K562 (cell line): ENCODE data around the gene MAPK8IP1. TPM values are rescaled to one million over a fixed set of nuclear protein-coding genes. Genes with fewer than 3 reads are reported as not detected.
A peak's percentile ranks its signal among the peaks of the same experiment; 100 is the strongest.

Experiments used
- ARID3A ChIP-seq: IDR thresholded peaks from 2 replicates; pipeline ENCODE4 v1.6.1; 2012; ENCODE audit warnings: low read depth, low read length, improper control_type of control experiment, borderline replicate concordance
- CBX3 ChIP-seq, 2 experiments: IDR thresholded peaks; 1 replicate in 1 of 2; 2 replicates in 1 of 2; pipeline ENCODE4 v1.6.1; 2012; ENCODE audit warnings: inconsistent platforms in 2 of 2, low read length in 2 of 2, borderline replicate concordance in 1 of 2, control low read depth in 1 of 2
- DNMT1 ChIP-seq: fragments of 450-650 bp; IDR thresholded peaks from 2 replicates; pipeline ENCODE4 v1.6.1; 2016; ENCODE audit warnings: antibody characterized with exemption, mild to moderate bottlenecking
- FOXM1 ChIP-seq, 2 experiments: fragments of 450-650 bp in 1 of 2; sonication (generic) in 1 of 2; formaldehyde crosslinking in 1 of 2; IDR thresholded peaks; 2 replicates each; pipeline versions ENCODE4 v1.6.1 to v1.9.0; 2017 to 2022; ENCODE audit warnings: low read depth in 2 of 2, mild to moderate bottlenecking in 2 of 2, missing genetic modification reagents in 1 of 2, moderate library complexity in 1 of 2
- HDAC6 ChIP-seq: IDR thresholded peaks from 2 replicates; pipeline ENCODE4 v1.6.1; 2012; ENCODE audit warnings: low read depth, mild to moderate bottlenecking, control low read depth, inconsistent platforms, low read length, moderate library complexity
- MYNN ChIP-seq, 2 experiments: sonication (generic); formaldehyde crosslinking in 1 of 2; IDR thresholded peaks; 2 replicates each; pipeline versions ENCODE4 v1.5.0 to v1.6.1; 2016 to 2020; ENCODE audit warnings: antibody characterized with exemption in 1 of 2, missing genetic modification reagents in 1 of 2
- NEUROD1 ChIP-seq: fragments of 150-350 bp; IDR thresholded peaks from 2 replicates; pipeline ENCODE4 v1.6.1; 2014; ENCODE audit warnings: borderline replicate concordance, low read length, low read depth; ENCODE audit not compliant: partially characterized antibody
- PHB2 ChIP-seq: fragments of 450-650 bp; IDR thresholded peaks from 2 replicates; pipeline ENCODE4 v1.6.1; 2017; ENCODE audit warnings: low read depth
- PHF21A ChIP-seq: fragments of 450-650 bp; IDR thresholded peaks from 2 replicates; pipeline ENCODE4 v1.6.1; 2017; ENCODE audit warnings: low read depth, borderline replicate concordance
- REST ChIP-seq, 2 experiments: fragments of 450-650 bp; formaldehyde crosslinking in 1 of 2; IDR thresholded peaks; 2 replicates each; pipeline versions ENCODE4 v1.4.0 to v1.6.1; 2014 to 2020; ENCODE audit warnings: mild to moderate bottlenecking in 2 of 2, borderline replicate concordance in 1 of 2, low read depth in 1 of 2
- RNF2 ChIP-seq: sonication (generic); IDR thresholded peaks from 2 replicates; pipeline ENCODE4 v1.6.1; 2016
- SFPQ ChIP-seq: fragments of 200-400 bp; formaldehyde crosslinking; IDR thresholded peaks from 2 replicates; pipeline ENCODE4 v1.6.1; 2017; ENCODE audit warnings: mild to moderate bottlenecking, low read depth, low read length, moderate library complexity
- ZFP1 ChIP-seq: fragments of 450-650 bp; formaldehyde crosslinking; IDR thresholded peaks from 2 replicates; pipeline ENCODE4 v1.4.0; 2020; ENCODE audit warnings: mild to moderate bottlenecking, mixed read lengths
- ZNF316 ChIP-seq: fragments of 450-650 bp; IDR thresholded peaks from 2 replicates; pipeline ENCODE4 v1.6.1; 2016
- polyA plus RNA-seq, 8 experiments: library from polyadenylated mRNA; depleted of rRNA in 4 of 8; stranded (reverse) in 5 of 8; unstranded in 3 of 8; fragments of >200 nt; fragmentation: Nextera tagmentation in 2 of 8; fragmentation: Illumina TruSeq in 1 of 8; extraction: Ambion mirVana in 2 of 8; extraction: Trizol in 1 of 8; gene quantifications; 2 replicates each; pipeline versions ENCODE4 v1.2.1 to v1.2.3, GENCODE V29; 2011 to 2014; ENCODE audit warnings: inconsistent platforms in 1 of 8, missing spikeins in 1 of 8
- total RNA-seq, 7 experiments: library from RNA; depleted of rRNA in 6 of 7; stranded (reverse); fragments of >200 nt in 6 of 7; fragmentation: Illumina TruSeq in 2 of 7; extraction: Trizol in 2 of 7; gene quantifications; 2 replicates each; pipeline versions ENCODE4 v1.2.1 to v1.2.3, GENCODE V29; 2011 to 2021; ENCODE audit warnings: low replicate concordance in 1 of 7

The MAPK8IP1 gene
- total and polyA plus RNA-seq, 9 of the 15 experiments (the other 6 are each of a cell fraction or from before 2014, with no cell fraction given): 0.13 to 6.9 (median 2.5) TPM

GRCh38 chr11:45879803-45880686, 5.4 kb upstream of the MAPK8IP1 start (continued):
- TF ChIP-seq ARID3A (no peak), PHB2 (no peak), DNMT1 (no peak), SFPQ (no peak), ZNF316 (peak; percentile 80), MYNN (IDR thresholded peaks at IDR 0.05) (peak; percentile 85; the same call in 1 of the 2 replicates), MYNN (CRISPR knock-in tag; IDR thresholded peaks at IDR 0.05) (no peak), CBX3 (IDR thresholded peaks at IDR 0.05; ENCODE audit: borderline replicate concordance in 1 of 2, low read length in 2 of 2) (peak in 1 of 2 experiments; percentile 24; a peak in 1 of 3 replicates), ZFP1 (CRISPR knock-in tag) (no peak), REST (IDR thresholded peaks at IDR 0.05; ENCODE audit: borderline replicate concordance) (peak; percentile 44), REST (CRISPR knock-in tag; IDR thresholded peaks at IDR 0.05; ENCODE audit: low read depth) (no peak), NEUROD1 (peak; percentile 65), RNF2 (0 out of 2 replicates have a peak, but pooled peaks have one; percentile 36), FOXM1 (IDR thresholded peaks at IDR 0.05; ENCODE audit: low read depth) (no peak), FOXM1 (CRISPR knock-in tag; IDR thresholded peaks at IDR 0.05; ENCODE audit: low read depth) (no peak), HDAC6 (no peak), PHF21A (peak; percentile 88; the same call in 1 of the 2 replicates)
